Measurements from ENCODE around the gene RYR2. TPM values are rescaled to one million over a fixed set of nuclear protein-coding genes. Genes with fewer than 3 reads are reported as not detected.

The RYR2 gene
- total and polyA plus RNA-seq, 2 donors (not counting 1 experiment from before 2014, with no cell fraction given), result not detected

GRCh38 chr1:237804516-237804915 lies 762.5 kb downstream of the RYR2 start:
- H2AFZ ChIP-seq (ENCODE audit: insufficient read depth, low read depth, low read length, poor library complexity, severe bottlenecking), result no peak overlapping the region
- no peaks in the 10 kb centered on the region for H3K36me3 ChIP-seq (replicated peaks in 1 of 2; ENCODE audit: control extremely low read depth in 1 of 2, control insufficient read depth in 1 of 2, extremely low read depth in 1 of 2, insufficient read depth in 2 of 2, low read length in 1 of 2)
- ChIA-PET POLR2A (no interaction called here), CTCF (no interaction called here)
- intact Hi-C loops (cut with micrococcal nuclease), result no loop called here
- Mint-ChIP-seq H3K4me1 (no peaks in the 10 kb centered on the region), H3K27ac (no peak overlapping the region), H3K27me3 (no peaks in the 10 kb centered on the region), H3K9me3 (ENCODE audit: insufficient read depth) (no peaks in the 10 kb centered on the region), H3K4me3 (no peak overlapping the region)
- WGBS (ENCODE audit: insufficient coverage), result 83% methylated on average over 1 of the region's 3 CpGs
- H3K79me2 ChIP-seq (ENCODE audit: control insufficient read depth, insufficient read depth, low read length), result no peaks in the 10 kb centered on the region
- ATAC-seq (ENCODE audit: low read depth), result no peak
- H3K27ac ChIP-seq (ENCODE audit: low read length in 2 of 2), result no peak overlapping the region
- no peaks in the 10 kb centered on the region for H3K4me1 ChIP-seq (ENCODE audit: control insufficient read depth in 2 of 2, insufficient read depth in 2 of 2, low read length in 2 of 2)
- H3K4me3 ChIP-seq (ENCODE audit: control extremely low read depth in 1 of 5, extremely low read depth in 1 of 5, insufficient read depth in 1 of 5, low read depth in 2 of 5, low read length in 4 of 5), result no peak overlapping the region
- TF ChIP-seq CTCF (IDR thresholded peaks at IDR 0.05), result no peak
- no peak for TF ChIP-seq EZH2 (IDR thresholded peaks at IDR 0.05; ENCODE audit: borderline replicate concordance, insufficient read depth, low read depth, low read length, poor library complexity, severe bottlenecking)
- no peaks in the 10 kb centered on the region for H3K27me3 ChIP-seq (replicated peaks in 1 of 4; ENCODE audit: control extremely low read depth in 1 of 4, control insufficient read depth in 3 of 4, insufficient read depth in 4 of 4, low read length in 3 of 4)
- H3K9ac ChIP-seq (ENCODE audit: low read length), result no peak overlapping the region
- no peaks in the 10 kb centered on the region for H4K20me1 ChIP-seq (ENCODE audit: control insufficient read depth, insufficient read depth, low read length, poor library complexity, severe bottlenecking)
- no peak overlapping the region for H3K4me2 ChIP-seq (replicated peaks; ENCODE audit: low read depth, low read length, poor library complexity, severe bottlenecking)
- no peaks in the 10 kb centered on the region for H3K9me3 ChIP-seq (ENCODE audit: control extremely low read depth in 1 of 3, control insufficient read depth in 2 of 3, insufficient read depth in 1 of 3, low read length in 2 of 3)
- no peak for DNase-seq

- TF ChIP-seq CTCF (IDR thresholded peaks at IDR 0.05) (no peak), EZH2 (IDR thresholded peaks at IDR 0.05; ENCODE audit: borderline replicate concordance, insufficient read depth, low read depth, low read length, poor library complexity, severe bottlenecking) (no peak)
- ATAC-seq (ENCODE audit: low read depth) (no peak), DNase-seq (no peak)
- ChIA-PET POLR2A (no interaction called here), CTCF (interaction anchor here (0.6 to 0.7 kb wide), 2 partner anchors 280 to 1704 kb away, joined by 3 to 4 read pairs; no protein-coding TSS in a partner anchor)
- Mint-ChIP-seq H3K27ac (no peak overlapping the region), H3K4me1 (no peaks in the 10 kb centered on the region), H3K27me3 (no peaks in the 10 kb centered on the region), H3K4me3 (no peak overlapping the region), H3K9me3 (ENCODE audit: insufficient read depth) (no peaks in the 10 kb centered on the region)
- H3K4me3 ChIP-seq (ENCODE audit: control extremely low read depth in 1 of 5, extremely low read depth in 1 of 5, insufficient read depth in 1 of 5, low read depth in 2 of 5, low read length in 4 of 5), result no peak overlapping the region
- H3K79me2 ChIP-seq (ENCODE audit: control insufficient read depth, insufficient read depth, low read length), result no peaks in the 10 kb centered on the region
- H3K4me2 ChIP-seq (replicated peaks; ENCODE audit: low read depth, low read length, poor library complexity, severe bottlenecking), result no peak overlapping the region
- no peaks in the 10 kb centered on the region for H3K36me3 ChIP-seq (replicated peaks in 1 of 2; ENCODE audit: control extremely low read depth in 1 of 2, control insufficient read depth in 1 of 2, extremely low read depth in 1 of 2, insufficient read depth in 2 of 2, low read length in 1 of 2)
- intact Hi-C loops (cut with micrococcal nuclease), result no loop called here
- no peaks in the 10 kb centered on the region for H4K20me1 ChIP-seq (ENCODE audit: control insufficient read depth, insufficient read depth, low read length, poor library complexity, severe bottlenecking)
- H3K27ac ChIP-seq (ENCODE audit: low read length in 2 of 2), result no peak overlapping the region
- no peak overlapping the region for H2AFZ ChIP-seq (ENCODE audit: insufficient read depth, low read depth, low read length, poor library complexity, severe bottlenecking)
- no peaks in the 10 kb centered on the region for H3K9me3 ChIP-seq (ENCODE audit: control extremely low read depth in 1 of 3, control insufficient read depth in 2 of 3, insufficient read depth in 1 of 3, low read length in 2 of 3)
- H3K4me1 ChIP-seq (ENCODE audit: control insufficient read depth in 2 of 2, insufficient read depth in 2 of 2, low read length in 2 of 2), result no peaks in the 10 kb centered on the region
- H3K27me3 ChIP-seq (replicated peaks in 1 of 4; ENCODE audit: control extremely low read depth in 1 of 4, control insufficient read depth in 3 of 4, insufficient read depth in 4 of 4, low read length in 3 of 4), result no peaks in the 10 kb centered on the region
- WGBS (ENCODE audit: insufficient coverage), result no CpG with 5 or more reads among the region's 2 CpGs
- no peak overlapping the region for H3K9ac ChIP-seq (ENCODE audit: low read length)
Measured at GRCh38 chr1:237809099-237809498, 767.1 kb downstream of the RYR2 start.
